ENCODE measurements around the gene PPAN. TPM values are rescaled to one million over a fixed set of nuclear protein-coding genes. Genes with fewer than 3 reads are reported as not detected.

The PPAN gene
- polyA plus RNA-seq, 1 donor, result 28.4 TPM

DNA sequence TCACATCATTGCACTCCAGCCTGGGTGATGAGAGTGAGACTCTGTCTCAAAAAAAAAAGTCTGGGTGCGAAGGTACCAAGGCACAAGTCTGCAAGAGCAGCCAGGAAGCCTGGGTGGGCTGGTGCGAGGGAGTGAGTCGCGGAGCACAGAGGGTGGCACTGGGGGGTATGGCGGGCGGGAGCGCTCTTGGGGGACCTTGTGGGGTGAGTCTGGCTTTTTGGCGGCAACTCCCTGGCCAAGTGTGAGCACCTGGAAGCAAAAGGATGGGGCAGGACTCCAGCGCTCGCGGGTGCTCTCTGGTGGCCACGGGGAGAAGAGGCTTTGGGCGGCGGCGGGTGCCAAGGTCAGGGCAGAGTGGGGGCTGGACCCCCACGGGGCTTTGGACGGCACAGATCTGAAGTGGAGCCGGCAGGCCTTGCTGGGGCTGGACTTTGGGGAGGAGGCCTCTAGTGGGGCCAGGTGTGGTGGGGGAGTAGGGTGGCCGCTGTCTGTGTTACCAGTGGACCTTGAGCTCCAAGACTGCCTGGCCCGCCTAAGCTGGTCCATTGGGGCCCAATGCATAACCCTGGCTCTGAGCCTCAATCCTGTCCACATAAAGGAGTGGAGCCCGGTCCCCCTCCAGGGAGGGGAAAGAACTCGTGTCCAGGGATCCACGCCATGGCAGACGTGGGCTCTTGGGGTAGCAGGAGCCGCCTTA, 6.9 kb downstream of the PPAN start:
- no peak for DNase-seq

DNA sequence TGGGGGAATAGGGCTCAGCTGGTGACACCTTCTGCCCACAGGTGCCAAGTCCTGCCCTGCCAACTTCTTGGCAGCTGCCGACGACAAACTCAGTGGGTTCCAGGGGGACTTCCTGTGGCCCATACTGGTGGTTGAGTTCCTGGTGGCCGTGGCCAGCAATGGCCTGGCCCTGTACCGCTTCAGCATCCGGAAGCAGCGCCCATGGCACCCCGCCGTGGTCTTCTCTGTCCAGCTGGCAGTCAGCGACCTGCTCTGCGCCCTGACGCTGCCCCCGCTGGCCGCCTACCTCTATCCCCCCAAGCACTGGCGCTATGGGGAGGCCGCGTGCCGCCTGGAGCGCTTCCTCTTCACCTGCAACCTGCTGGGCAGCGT, 7.4 kb downstream of the PPAN start:
- DNase-seq, result no peak

DNA sequence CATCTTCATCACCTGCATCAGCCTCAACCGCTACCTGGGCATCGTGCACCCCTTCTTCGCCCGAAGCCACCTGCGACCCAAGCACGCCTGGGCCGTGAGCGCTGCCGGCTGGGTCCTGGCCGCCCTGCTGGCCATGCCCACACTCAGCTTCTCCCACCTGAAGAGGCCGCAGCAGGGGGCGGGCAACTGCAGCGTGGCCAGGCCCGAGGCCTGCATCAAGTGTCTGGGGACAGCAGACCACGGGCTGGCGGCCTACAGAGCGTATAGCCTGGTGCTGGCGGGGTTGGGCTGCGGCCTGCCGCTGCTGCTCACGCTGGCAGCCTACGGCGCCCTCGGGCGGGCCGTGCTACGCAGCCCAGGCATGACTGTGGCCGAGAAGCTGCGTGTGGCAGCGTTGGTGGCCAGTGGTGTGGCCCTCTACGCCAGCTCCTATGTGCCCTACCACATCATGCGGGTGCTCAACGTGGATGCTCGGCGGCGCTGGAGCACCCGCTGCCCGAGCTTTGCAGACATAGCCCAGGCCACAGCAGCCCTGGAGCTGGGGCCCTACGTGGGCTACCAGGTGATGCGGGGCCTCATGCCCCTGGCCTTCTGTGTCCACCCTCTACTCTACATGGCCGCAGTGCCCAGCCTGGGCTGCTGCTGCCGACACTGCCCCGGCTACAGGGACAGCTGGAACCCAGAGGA, 7.9 kb downstream of the PPAN start:
- no peak for DNase-seq

DNA sequence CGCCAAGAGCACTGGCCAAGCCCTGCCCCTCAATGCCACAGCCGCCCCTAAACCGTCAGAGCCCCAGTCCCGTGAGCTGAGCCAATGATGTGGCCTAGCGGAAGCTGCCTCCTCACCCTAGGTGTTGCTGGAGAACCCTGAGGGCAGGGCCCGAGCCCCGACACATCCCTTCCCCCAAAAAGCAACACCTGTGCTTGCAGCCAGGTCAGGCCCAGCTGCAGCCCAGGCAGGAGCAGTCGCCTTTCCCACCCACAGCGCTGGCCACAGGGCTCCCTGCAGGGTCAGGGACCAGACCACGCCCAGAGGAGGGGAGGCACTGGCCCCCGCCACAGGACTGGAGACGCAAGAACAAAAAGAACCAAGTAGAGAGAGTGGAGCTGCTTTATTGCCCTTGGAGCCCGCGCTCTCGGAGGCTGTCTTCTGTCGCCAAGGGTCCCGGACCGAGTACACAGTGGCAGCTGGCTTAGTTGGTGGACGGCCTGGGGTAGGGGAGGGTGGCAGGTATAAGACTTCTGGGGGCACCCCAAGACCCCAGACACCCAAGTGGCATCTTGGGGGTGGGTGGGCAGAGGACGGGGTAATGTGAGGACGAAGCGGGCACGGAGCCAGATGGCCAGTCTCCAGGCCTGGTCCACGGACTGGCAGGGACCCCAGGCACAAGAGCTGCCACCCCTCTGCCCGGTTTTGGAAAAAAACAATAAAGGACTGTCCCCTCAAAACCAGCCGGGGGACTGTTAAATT, 8.7 kb downstream of the PPAN start:
- DNase-seq, result no peak

DNA sequence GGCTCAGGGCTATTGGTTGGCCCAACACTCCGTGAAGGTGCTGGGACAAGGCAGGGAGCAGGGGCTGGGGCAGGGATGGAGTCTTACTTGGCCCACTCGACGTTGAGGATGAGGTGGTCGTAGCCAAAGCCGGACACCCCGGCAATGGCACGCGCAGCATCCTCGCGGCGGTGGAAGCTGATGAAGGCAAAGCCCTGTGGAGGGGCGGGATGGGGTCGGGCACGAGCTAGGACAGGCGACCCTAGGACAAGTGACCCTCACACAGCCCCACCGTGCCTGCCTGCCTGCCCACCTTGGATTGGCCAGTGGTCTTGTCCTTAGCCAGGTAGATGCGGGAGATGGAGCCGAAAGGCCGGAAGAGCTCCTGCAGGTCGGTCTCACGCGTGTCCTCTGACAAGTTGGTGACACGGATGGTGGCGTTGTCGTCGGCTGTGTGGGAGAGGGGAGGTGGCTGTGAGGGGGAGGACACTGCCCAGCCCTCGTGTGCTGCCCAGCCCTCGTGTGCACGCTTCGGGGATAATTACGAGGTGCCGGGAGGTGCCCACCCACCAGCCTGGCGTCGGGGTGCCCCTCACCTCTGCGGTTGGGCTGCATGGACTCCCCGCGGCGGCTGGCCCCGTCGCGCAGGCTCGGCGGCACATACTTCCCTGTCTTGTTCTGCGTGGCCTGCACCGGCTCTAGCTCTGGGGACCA, 9.4 kb downstream of the PPAN start:
- DNase-seq, result no peak

DNA sequence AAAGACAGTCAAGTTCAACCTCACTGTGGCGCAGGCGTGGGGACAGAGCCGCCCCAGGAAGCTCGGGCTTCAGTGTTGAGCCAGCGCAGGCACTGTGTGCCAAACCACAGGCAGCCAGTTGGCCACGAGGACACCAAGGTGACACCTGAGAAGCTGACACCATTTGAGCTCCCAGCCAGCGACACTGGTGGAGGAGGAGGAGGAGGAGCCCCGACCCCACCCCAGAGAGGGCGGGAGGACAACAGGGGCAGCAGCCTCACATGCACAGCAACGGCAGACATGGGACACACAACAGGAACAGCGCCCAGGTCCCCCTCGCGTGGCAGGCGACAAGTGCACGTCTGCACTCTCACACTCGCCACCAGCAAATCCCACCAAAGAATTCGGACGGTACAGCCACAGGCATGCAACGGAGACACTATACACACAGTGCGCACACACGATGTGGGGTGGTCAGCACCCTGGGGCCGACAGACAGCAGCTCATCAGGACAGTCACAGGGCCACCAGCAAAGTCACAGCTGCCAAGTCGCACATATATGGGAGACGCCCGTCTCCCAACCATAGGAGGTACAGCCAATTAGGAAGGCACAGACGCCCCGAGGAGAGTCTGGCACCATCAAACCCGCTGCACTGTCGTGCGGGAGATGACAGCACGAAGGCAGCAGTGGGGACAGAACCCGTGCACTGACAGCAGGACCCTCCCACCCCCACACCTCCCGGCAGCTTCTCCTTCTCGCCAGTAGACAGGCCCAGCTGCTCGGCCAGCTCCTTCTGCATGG, 10.1 kb downstream of the PPAN start:
- DNase-seq, result no peak

DNA sequence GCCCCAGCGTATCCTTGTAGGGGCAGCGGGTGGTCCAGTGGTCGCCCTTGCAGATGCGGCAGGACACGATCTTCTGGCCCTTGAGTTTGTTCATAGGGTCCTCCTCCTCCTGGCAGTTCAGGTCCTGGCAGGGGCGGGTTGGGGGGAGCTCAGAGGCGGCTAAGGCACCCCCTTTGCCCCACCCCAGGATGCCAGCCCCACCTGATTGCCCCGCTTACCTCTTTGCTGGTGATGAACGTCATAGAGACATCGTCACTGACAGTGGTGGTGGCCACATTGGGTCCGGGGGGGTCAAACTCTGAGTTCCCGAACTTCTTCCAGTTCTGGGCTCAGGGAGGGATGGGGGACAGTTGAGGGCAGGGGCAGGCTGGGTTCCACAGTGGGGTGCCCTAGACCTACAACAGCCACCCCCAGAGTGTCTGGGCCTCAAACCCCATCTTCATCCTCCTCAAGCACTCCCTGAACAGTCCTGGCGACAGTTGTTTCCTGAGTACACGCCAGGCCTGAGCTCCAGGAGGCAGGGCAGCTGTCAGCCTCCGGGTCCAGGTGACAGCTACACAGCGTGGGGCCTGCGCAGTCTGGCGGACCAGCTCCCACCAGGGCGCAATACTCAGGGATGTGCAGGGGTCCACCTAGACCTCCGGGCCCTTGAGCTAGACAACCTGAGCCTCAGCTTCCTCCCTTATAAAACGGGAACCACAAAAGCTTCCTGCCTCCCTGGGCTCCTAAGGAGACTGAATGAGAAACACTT, 10.9 kb downstream of the PPAN start:
- no peak for DNase-seq

DNA sequence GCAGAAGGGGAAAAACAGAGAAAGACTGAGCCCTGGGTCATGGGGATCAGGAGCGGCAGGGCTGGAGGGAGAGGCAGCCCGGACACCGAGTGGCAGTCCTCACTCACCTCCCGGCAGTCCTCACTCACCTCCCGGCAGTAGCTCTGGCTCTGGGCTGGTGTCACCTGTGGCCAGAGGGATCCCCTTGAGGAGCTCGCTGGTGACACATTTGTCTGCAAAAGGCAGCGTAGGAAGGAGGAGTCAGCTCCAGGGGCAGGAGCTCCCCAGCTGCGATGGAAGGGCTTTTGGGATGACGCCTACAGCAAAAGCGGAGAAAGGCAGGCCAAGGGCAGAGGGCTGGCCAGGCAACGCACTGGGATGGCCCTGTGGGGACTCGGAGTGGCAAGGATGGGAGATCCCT, 12.8 kb downstream of the PPAN start:
- no peak for DNase-seq

DNA sequence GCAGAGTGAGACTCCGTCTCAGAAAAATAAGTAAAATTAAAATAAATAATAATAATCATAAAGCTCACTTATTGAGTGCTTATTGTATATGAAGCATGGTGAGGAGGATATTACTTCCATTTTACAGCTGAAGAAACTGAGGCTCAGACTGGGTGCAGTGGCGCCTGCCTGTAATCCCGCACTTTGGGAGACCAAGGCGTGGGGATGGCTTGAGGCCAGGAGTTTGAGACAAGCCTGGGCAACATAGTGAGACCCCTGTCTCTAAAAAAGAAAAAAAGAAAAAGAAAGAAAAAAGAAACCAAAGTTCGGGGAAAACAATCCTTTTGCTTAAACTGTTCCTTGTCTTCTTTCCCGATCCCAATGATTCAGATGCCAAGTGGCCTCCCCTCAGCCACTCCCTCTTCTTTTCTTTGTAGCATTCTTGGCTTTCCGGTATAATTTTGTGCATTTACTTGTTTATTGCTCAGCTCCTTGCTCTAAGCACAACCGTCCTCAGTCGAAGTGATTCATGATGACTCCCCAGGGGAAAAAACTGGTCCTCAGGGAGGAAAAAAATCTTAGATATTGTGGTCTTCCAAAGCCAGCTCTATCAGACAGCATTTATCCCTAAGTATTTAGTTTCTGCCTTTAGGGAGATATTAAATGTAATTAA, 14.5 kb downstream of the PPAN start:
- DNase-seq, result no peak

DNA sequence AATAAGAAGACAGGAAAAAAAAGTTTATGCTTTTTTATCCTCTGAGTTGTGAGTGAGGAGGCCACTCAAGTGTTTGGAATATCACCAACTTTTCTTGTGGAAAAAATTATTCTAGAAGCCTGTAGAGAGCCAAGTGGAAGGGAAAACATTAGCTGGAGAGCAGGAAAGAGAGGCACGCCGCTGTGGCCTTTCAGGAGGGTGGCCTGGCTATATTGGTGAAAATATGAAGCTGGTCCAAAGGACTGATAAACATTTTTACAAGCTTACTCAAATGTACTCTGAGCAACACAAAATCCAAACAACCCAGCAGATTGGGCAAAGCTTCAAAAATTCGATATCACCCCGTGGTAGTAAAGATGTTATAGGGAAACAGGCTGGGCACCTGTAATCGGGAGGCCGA, 15.9 kb downstream of the PPAN start:
- DNase-seq, result no peak

DNA sequence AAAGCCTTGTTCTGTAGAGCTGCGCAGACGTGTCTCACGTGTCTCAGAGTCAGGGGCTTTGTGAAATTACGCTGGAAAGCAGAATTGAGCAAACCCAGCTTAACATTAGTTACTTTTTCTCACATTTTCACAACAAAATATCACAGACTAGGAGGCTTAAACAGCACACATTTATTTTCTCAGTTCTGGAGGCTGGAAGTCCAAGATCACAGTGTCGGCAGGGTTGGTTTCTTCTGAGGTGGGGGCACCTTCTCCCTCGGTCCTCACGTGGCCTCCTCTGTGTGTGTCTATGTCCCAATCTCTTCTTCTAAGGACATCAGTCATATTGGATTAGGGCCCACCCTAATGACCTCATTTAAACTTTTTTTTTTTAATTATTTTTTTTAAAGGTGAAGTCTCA, 18.3 kb downstream of the PPAN start:
- DNase-seq, result no peak

DNA sequence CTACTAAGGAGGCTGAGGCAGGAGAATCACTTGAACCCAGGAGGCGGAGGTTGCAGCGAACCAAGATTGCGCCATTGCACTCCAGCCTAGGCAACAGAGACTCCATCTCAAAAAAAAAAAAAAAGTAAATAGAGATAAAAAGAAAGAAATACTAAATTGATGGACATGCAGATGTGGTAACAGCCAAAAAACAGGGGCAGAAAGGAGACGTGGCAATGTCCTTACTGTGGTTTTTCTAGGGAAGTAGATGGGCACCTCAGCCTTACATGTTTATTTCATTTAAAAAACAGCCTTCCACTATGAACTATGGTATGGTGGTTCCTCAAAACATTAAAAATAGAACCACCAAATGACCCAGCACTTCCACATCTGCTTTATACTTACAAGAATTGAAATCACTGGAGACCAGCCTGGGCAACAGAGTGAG, 20.1 kb downstream of the PPAN start:
- no peak for DNase-seq

DNA sequence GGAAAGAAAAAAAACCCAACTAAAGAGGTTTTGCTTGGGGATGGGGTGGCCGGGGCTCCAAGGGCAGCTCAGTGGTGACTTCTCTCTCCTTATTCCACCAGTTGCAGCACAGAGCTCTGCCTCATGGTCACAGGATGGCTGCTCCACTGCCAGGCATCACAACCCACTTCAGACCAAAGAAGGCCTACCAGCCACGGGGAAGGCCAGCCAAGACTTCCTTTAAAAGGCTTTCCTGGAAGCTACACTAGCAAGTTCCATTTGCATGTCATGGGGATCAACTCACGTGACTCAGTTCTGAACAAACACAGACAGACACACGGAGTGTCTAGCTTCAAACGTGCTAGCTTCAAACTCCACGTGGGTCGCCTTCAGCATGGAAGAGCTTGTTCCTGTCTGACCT, 26.7 kb downstream of the PPAN start:
- no peak for DNase-seq

DNA sequence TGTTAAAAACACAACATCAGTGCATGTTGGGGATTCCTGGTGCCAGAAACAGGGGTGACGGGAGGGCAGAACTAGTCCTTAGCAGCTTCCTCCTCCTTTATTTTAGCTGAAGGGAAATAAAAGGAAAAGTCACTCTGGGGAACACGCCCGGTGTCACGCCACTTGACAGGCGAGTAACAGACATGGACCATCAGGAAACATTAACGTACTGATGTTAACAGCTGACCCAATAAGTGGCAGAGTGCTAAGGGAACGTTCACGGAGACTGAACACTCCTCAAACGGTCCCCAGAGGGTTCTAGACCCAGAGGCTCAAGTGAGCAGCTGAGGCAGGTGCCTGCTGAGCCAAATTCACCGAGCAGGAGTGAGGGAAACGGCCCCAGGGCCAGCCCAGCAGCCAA, 27.4 kb downstream of the PPAN start:
- DNase-seq, result no peak

DNA sequence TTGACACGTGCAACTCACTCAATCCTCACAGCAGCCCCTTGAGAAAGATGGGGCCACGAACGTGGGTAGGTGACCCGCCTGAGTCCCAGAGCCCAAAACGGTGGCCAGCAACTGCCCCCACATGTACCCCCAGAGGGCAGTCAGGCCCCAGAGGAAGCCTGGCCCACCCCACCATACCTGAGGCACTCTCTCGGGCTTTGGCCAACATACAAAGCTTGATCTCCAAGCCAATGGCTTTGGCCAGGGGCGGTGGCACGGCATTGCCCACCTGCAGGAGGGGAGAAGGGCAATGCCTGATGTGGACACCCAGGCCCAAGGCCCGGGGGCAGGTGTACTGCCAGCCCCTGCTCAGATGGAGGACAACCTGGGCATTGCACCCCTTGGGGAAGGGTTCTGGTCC, 27.9 kb downstream of the PPAN start:
- no peak for DNase-seq

DNA sequence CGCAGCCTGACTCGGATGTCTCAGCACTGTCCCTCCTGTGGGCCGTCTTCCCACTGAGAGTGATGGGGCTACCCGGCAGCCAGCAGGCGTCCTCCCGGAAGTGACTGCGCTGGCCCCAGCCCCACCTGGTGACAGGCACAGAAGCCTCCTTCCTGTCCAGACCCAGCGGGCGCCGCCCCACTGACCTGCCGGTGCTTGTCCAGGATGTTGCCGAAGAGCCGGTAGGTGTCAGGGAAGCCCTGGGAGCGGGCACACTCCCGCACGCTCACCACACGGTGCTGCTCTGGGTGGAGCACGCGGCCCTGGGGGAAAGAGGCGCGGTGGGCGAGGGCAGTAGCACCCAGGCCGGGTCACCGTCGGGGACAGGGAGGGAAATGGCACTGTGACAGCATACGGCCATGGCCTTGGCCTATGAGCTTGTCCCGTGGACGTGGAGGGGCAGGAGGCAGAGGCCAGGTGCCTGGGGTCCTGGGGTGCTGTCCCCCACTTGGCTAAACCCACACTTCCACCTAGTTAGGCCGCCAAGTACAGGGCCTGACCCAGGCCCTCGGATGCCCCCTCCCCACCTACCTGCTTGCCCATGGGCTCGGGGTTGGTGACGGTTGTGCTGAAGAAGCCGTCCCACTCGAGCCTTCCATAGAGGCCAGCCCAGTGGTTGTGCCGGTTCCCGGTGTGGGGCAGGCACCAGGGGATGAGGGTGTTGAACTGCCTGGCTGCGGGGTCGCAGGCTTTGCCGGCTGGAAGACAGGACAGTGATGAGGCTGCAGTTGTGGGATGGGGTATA, 29.6 kb downstream of the PPAN start:
- DNase-seq, result no peak

DNA sequence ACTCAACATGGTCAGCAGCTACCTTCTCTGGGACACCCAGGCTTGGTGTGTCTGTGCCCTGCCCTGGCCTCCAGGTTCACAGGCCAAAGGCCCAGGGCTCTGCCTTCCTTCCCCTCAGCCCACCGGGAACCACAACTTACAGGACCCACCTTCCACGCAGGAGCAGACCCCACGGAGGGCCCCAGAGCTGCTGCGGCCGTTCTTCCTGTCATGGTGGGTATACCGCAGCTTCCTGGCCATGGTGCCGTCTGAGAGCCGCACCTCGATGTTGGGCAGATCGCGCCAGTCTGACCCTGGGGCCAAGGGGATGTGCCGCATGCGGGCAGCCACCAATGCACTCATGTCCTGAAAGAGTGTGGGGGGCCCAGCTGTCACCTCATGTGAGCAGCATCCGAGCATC, 30.8 kb downstream of the PPAN start:
- no peak for DNase-seq

DNA sequence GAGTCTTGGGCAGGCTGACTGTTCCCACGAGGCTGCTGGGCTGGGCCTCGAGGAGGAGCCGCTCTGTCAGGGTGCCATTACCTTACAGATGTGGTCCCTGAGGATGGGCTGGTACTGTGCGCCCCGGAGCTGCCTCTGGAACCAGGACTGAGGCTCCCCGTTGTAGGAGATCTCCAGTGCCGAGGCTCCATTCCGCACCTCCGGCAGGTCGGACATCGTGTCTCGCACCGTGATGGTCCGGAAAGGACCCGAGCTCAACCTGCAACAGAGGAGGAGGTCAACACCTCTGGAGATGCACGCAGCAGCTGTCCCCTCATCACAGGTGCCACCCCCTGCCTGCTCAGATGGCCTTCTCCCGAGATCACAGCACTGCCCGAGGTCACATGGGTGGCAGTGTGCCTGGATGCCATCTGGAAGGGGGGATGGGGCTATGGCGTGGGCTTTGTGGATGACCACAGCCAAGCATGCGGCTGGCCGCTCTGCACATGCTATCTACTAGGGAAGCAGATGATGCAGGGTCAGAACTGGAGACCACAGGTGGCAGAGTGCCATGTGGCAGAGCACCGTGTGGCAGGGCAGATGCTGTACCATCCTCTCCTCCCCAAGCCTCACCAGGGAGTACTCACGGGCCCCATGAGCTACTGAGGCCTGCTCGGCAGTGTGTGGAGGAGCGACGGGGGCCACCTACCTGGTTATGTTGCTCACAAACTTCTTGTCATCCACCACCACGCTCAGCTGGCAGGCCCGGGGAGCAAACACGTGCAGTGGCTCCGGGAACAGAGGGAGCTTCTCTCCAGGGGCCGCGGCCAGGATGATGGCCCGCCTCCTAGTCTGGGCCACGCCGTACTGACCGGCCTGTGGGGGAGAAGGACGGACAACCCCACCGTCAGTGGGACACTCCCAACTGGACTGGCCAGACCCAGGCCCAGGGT, 31.9 kb downstream of the PPAN start:
- no peak for DNase-seq

Data from left kidney (tissue), 2 donors.